Neural cell (in vitro differentiated cells): ENCODE measurements around the gene NEURL3.
"Not testable (repeated sequence)": the region's sequence is repeated elsewhere in the genome, so short reads cannot be mapped to it uniquely, and the experiment has no call there.

Experiments
- EP300 ChIP-seq: fragments of 450-650 bp; conservative IDR thresholded peaks from 2 replicates; pipeline ENCODE4 v1.6.1; 2014; ENCODE audit warnings: antibody characterized with exemption, mild to moderate bottlenecking, moderate library complexity; ENCODE audit not compliant: poor library complexity, severe bottlenecking
- EZH2 ChIP-seq: fragments of 200-600, 300-800 bp; shearing (Covaris generic), sonication (generic); IDR thresholded peaks from 2 replicates; pipeline ENCODE4 v1.6.1; 2014; ENCODE audit warnings: antibody characterized with exemption, low read length, borderline replicate concordance, mild to moderate bottlenecking; ENCODE audit not compliant: insufficient read depth, poor library complexity, severe bottlenecking
- MXI1 ChIP-seq: fragments of 450-650 bp; conservative IDR thresholded peaks from 2 replicates; pipeline ENCODE4 v1.6.1; 2014; ENCODE audit warnings: antibody characterized with exemption, mild to moderate bottlenecking; ENCODE audit not compliant: poor library complexity, severe bottlenecking
- POLR2AphosphoS5 ChIP-seq: IDR thresholded peaks from 2 replicates; pipeline ENCODE4 v1.6.1; 2012
- RAD21 ChIP-seq: fragments of 450-650 bp; conservative IDR thresholded peaks from 2 replicates; pipeline ENCODE4 v1.6.1; 2014; ENCODE audit warnings: antibody characterized with exemption, mild to moderate bottlenecking, moderate library complexity
- SMC3 ChIP-seq: fragments of 450-650 bp; conservative IDR thresholded peaks from 2 replicates; pipeline ENCODE4 v1.6.1; 2014; ENCODE audit warnings: antibody characterized with exemption, mild to moderate bottlenecking, moderate library complexity; ENCODE audit not compliant: poor library complexity
- TAF1 ChIP-seq: IDR thresholded peaks from 2 replicates; pipeline ENCODE4 v1.6.1; 2012; ENCODE audit warnings: low read depth
- TF ChIP-seq, protein P1 (sequence below): fragments of 450-650 bp; IDR thresholded peaks from 2 replicates; pipeline ENCODE4 v1.5.1; 2014; ENCODE audit warnings: antibody characterized with exemption, mild to moderate bottlenecking, moderate library complexity; ENCODE audit not compliant: poor library complexity, severe bottlenecking
- TF ChIP-seq, protein P2 (sequence below): IDR thresholded peaks from 2 replicates; pipeline ENCODE4 v1.6.1; 2012; ENCODE audit warnings: borderline replicate concordance

DNA sequence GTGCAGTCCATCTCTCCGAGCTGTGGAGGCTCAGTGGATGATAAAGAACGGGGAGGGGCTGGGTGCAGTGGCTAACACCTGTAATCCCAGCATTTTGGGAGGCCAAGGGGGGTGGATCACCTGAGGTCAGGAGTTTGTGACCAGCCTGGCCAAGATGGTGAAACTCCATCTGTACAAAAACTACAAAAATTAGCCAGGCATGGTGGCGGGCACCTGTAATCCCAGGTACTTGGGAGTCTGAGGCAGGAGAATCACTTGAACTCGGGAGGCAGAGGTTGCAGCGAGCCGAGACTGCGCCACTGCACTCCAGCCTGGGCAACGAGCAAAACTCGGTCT lies 48.8 kb upstream of the NEURL3 start:
- TF ChIP-seq EZH2, TAF1, POLR2AphosphoS5, MXI1, EP300, RAD21, SMC3: not testable (repeated sequence)
- TF ChIP-seq, protein P1, sequence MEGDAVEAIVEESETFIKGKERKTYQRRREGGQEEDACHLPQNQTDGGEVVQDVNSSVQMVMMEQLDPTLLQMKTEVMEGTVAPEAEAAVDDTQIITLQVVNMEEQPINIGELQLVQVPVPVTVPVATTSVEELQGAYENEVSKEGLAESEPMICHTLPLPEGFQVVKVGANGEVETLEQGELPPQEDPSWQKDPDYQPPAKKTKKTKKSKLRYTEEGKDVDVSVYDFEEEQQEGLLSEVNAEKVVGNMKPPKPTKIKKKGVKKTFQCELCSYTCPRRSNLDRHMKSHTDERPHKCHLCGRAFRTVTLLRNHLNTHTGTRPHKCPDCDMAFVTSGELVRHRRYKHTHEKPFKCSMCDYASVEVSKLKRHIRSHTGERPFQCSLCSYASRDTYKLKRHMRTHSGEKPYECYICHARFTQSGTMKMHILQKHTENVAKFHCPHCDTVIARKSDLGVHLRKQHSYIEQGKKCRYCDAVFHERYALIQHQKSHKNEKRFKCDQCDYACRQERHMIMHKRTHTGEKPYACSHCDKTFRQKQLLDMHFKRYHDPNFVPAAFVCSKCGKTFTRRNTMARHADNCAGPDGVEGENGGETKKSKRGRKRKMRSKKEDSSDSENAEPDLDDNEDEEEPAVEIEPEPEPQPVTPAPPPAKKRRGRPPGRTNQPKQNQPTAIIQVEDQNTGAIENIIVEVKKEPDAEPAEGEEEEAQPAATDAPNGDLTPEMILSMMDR, result not testable (repeated sequence)
- TF ChIP-seq, protein P2, sequence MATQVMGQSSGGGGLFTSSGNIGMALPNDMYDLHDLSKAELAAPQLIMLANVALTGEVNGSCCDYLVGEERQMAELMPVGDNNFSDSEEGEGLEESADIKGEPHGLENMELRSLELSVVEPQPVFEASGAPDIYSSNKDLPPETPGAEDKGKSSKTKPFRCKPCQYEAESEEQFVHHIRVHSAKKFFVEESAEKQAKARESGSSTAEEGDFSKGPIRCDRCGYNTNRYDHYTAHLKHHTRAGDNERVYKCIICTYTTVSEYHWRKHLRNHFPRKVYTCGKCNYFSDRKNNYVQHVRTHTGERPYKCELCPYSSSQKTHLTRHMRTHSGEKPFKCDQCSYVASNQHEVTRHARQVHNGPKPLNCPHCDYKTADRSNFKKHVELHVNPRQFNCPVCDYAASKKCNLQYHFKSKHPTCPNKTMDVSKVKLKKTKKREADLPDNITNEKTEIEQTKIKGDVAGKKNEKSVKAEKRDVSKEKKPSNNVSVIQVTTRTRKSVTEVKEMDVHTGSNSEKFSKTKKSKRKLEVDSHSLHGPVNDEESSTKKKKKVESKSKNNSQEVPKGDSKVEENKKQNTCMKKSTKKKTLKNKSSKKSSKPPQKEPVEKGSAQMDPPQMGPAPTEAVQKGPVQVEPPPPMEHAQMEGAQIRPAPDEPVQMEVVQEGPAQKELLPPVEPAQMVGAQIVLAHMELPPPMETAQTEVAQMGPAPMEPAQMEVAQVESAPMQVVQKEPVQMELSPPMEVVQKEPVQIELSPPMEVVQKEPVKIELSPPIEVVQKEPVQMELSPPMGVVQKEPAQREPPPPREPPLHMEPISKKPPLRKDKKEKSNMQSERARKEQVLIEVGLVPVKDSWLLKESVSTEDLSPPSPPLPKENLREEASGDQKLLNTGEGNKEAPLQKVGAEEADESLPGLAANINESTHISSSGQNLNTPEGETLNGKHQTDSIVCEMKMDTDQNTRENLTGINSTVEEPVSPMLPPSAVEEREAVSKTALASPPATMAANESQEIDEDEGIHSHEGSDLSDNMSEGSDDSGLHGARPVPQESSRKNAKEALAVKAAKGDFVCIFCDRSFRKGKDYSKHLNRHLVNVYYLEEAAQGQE, result not testable (repeated sequence)
